Ovary (tissue), 3 donors: ENCODE data around the gene FLCN.

ENCODE experiments used
- CTCF ChIP-seq, 3 donors: fragments of 450-650 bp in 2 of 3; fragments of 200-600 bp in 1 of 3; IDR thresholded peaks; one replicate each; pipeline versions ENCODE4 v1.5.1 to v1.8.0; 2016 to 2022; ENCODE audit warnings: antibody characterized with exemption in 3 of 3, mild to moderate bottlenecking in 1 of 3
- EP300 ChIP-seq: sonication (generic); formaldehyde crosslinking; IDR thresholded peaks from one replicate; pipeline ENCODE4 v1.6.1; 2017; ENCODE audit warnings: antibody characterized with exemption
- POLR2A ChIP-seq: fragments of 450-650 bp; IDR thresholded peaks from one replicate; pipeline ENCODE4 v1.6.1; 2017; ENCODE audit warnings: antibody characterized with exemption, mild to moderate bottlenecking, moderate library complexity
- donor health status: DM: no; HTN: no; CAD: no.

DNA sequence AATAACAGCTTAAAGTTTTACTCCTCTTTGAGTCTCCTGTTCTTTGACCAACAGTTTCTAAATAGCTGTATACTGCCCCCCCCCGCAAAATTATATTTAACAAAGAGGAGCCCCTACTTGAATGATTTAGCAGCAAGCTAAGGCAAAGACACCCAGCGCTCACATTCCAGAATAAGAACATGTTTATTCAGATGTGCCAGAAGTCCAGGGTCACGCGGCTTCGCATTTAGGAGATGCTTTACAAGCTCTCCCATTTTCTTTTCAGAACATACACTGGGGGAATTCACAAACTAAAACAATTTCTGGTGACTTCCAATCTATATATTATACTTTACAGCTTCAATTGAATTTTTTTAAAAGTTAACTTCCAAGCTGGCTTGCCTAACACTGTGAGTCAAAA lies 36.1 kb downstream of the FLCN start:
- no peak for TF ChIP-seq POLR2A
- no peak for TF ChIP-seq CTCF (IDR thresholded peaks at IDR 0.05)
- no peak for TF ChIP-seq EP300
